Spinal cord (tissue), 10 donors: ENCODE data around the gene SLC28A1. TPM values are rescaled to one million over a fixed set of nuclear protein-coding genes. Genes with fewer than 3 reads are reported as not detected.

ENCODE experiments used
- DNase-seq, 6 donors: peaks; one replicate each; pipeline versions ENCODE4 v3.0.0 to v3.0.0-alpha.2; 2013 to 2015; ENCODE audit warnings: low spot score in 6 of 6, low read depth in 4 of 6
- H3K27ac ChIP-seq: one replicate; pipeline ENCODE4 v1.5.1; 2013; ENCODE audit warnings: low read depth, low read length, control low read depth
- H3K27me3 ChIP-seq: one replicate; pipeline ENCODE4 v1.6.1; 2013; ENCODE audit warnings: low read length; ENCODE audit not compliant: control insufficient read depth, insufficient read depth
- H3K36me3 ChIP-seq: one replicate; pipeline ENCODE4 v1.6.1; 2013; ENCODE audit warnings: low read length; ENCODE audit not compliant: control insufficient read depth, insufficient read depth
- H3K4me1 ChIP-seq: one replicate; pipeline ENCODE4 v1.6.1; 2013; ENCODE audit warnings: low read length; ENCODE audit not compliant: control insufficient read depth, insufficient read depth
- H3K4me3 ChIP-seq: one replicate; pipeline ENCODE4 v1.5.1; 2013; ENCODE audit warnings: low read depth, low read length, control low read depth
- H3K9me3 ChIP-seq: one replicate; pipeline ENCODE4 v1.6.1; 2013; ENCODE audit warnings: low read length; ENCODE audit not compliant: control insufficient read depth, insufficient read depth
- WGBS: methylation state at CpG from one replicate; pipeline ENCODE4 v1.1.5; 2013; ENCODE audit warnings: missing lambda C conversion rate; ENCODE audit not compliant: insufficient coverage; 5-methylcytosine and 5-hydroxymethylcytosine counted together
- polyA plus RNA-seq, 2 donors: library from polyadenylated mRNA; unstranded; fragments of 120-200 nt; gene quantifications; one replicate each; pipeline ENCODE4 v1.2.1, GENCODE V29; 2013; ENCODE audit not compliant: insufficient read length in 2 of 2
- total RNA-seq, 2 donors: library from RNA; depleted of rRNA in 1 of 2; stranded (reverse); fragments of 120-200 nt in 1 of 2; fragments of >200 nt in 1 of 2; gene quantifications; one replicate each; pipeline versions ENCODE4 v1.2.3 to v1.2.4, GENCODE V29; 2013 to 2014
- donor health status: healthy.

SLC28A1 gene
- total and polyA plus RNA-seq, 4 donors: 0.13 to 0.22 (median 0.20) TPM

GRCh38 chr15:84953726-84954125 lies 69.3 kb downstream of the SLC28A1 start:
- no peak overlapping the region for H3K4me3 ChIP-seq
- WGBS: no CpG with 5 or more reads among the region's 1 CpG
- H3K27ac ChIP-seq: no peak overlapping the region

GRCh38 chr15:84955089-84955848 lies 70.8 kb downstream of the SLC28A1 start:
- Histone ChIP-seq H3K27ac (no peak overlapping the region), H3K27me3 (no peaks in the 10 kb centered on the region), H3K36me3 (no peaks in the 10 kb centered on the region), H3K4me1 (peaks cover 9% of the 10 kb centered on the region), H3K4me3 (no peak overlapping the region), H3K9me3 (no peaks in the 10 kb centered on the region)
- 30% methylated on average over 13 of the region's 15 CpGs for WGBS
- peak in 4 of 6 donors; percentile 35 to 85 (median 60) for DNase-seq

More at GRCh38 chr15:84953726-84954125, 69.3 kb downstream of the SLC28A1 start:
- H3K36me3 ChIP-seq: no peaks in the 10 kb centered on the region
- no peak for DNase-seq
- peaks cover 9% of the 10 kb centered on the region for H3K4me1 ChIP-seq
- H3K9me3 ChIP-seq: no peaks in the 10 kb centered on the region
- H3K27me3 ChIP-seq: no peaks in the 10 kb centered on the region

DNA sequence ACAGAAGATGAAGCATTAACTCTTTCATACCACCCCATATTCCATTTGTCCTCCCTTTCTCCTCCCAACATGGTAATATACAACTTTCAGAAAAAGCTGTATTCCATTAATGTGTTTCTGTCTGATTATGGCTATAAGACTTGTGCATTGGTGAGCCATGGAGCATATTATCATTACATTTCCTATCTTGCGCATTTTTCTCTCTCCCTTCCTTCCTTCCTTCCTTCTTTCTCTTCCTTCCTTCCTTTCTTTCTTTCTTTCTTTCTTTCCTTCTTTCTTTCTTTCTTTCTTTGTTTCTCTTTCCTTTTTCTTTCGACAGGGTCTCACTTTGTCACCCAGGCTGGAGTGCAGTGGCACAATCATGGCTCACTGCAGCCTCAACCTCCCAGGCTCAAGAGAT lies 71.7 kb downstream of the SLC28A1 start:
- no peak overlapping the region for H3K27ac ChIP-seq
- H3K36me3 ChIP-seq: no peaks in the 10 kb centered on the region
- no peak for DNase-seq
- 90% methylated on average over 2 of the region's 2 CpGs for WGBS
- H3K9me3 ChIP-seq: no peaks in the 10 kb centered on the region
- no peaks in the 10 kb centered on the region for H3K27me3 ChIP-seq
- no peak overlapping the region for H3K4me3 ChIP-seq
- peaks cover 5% of the 10 kb centered on the region for H3K4me1 ChIP-seq

GRCh38 chr15:84960391-84961113 lies 76.1 kb downstream of the SLC28A1 start:
- H3K4me3 ChIP-seq: no peak overlapping the region
- 87% methylated on average over 11 of the region's 13 CpGs for WGBS
- no peaks in the 10 kb centered on the region for H3K27me3 ChIP-seq
- H3K27ac ChIP-seq: no peak overlapping the region
- H3K4me1 ChIP-seq: peaks cover 2% of the 10 kb centered on the region
- DNase-seq: no peak
- H3K36me3 ChIP-seq: no peaks in the 10 kb centered on the region
- peaks cover 2% of the 10 kb centered on the region for H3K9me3 ChIP-seq

DNA sequence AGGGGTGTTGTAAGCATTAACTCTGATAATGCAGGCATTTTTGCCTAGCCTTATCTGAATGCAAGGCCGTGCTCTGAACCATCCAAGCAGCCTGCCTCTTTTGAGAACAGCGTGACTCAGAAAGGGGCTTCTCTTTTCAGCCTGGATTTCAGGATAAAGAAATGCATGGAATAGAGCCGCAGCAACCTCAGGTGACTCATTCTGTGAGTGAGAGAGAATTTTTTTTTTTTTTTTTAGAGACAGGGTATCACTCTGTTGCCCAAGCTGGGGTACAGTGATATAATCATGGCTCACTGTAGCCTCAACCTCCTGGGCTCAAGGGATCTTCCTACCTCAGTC lies 76.6 kb downstream of the SLC28A1 start:
- peak in 1 of 6 donors; percentile 26 for DNase-seq
- Histone ChIP-seq H3K9me3 (peaks cover 2% of the 10 kb centered on the region), H3K27ac (no peak overlapping the region), H3K4me3 (no peak overlapping the region), H3K36me3 (no peaks in the 10 kb centered on the region), H3K4me1 (no peaks in the 10 kb centered on the region), H3K27me3 (no peaks in the 10 kb centered on the region)
- 56% methylated on average over 2 of the region's 3 CpGs for WGBS

DNA sequence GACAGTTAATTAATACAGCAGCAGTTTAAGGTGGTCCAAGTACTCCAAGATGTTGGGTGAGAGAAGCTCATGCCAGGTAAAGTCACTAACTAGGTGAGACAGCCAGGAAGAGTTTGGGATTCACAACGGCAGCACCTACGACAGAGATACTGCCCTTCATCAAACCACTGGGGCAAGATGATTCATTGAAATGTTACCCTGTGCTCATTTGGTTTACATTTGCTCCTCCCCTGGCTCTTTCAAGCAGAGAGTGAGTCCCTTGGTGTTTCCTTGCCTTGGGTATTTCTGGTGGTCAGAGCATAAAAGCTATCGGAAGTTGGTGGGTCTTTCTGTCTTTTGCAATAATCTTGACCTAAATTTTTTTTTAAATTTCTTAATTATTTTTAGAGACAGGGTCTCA lies 77.2 kb downstream of the SLC28A1 start:
- WGBS: no CpG with 5 or more reads among the region's 3 CpGs
- H3K9me3 ChIP-seq: peaks cover 2% of the 10 kb centered on the region
- H3K36me3 ChIP-seq: no peaks in the 10 kb centered on the region
- no peaks in the 10 kb centered on the region for H3K4me1 ChIP-seq
- H3K4me3 ChIP-seq: no peak overlapping the region
- H3K27me3 ChIP-seq: no peaks in the 10 kb centered on the region
- no peak for DNase-seq
- no peak overlapping the region for H3K27ac ChIP-seq

DNA sequence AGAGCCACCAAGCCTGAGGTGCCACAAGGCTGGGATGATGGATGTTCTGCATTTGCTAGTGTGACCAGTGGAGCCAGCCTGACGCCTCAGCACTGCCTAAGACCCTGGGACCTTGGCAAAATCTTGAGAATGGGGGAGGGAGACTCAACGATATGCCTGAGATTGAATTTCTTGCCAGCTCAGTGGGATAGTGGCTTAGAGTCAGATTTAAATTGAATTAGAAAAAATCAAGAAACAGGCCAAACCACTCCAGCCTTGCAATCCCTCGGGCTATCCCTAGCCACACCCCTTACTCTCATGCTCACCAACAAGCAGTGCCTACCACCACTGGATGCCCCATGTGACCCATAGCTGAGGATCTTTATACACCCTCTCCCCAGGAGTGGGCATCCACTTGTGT lies 78.5 kb downstream of the SLC28A1 start:
- Histone ChIP-seq H3K9me3 (peaks cover 2% of the 10 kb centered on the region), H3K27me3 (no peaks in the 10 kb centered on the region), H3K4me1 (no peaks in the 10 kb centered on the region), H3K36me3 (no peaks in the 10 kb centered on the region), H3K4me3 (no peak overlapping the region), H3K27ac (no peak overlapping the region)
- no peak for DNase-seq
- 83% methylated on average over 2 of the region's 3 CpGs for WGBS

DNA sequence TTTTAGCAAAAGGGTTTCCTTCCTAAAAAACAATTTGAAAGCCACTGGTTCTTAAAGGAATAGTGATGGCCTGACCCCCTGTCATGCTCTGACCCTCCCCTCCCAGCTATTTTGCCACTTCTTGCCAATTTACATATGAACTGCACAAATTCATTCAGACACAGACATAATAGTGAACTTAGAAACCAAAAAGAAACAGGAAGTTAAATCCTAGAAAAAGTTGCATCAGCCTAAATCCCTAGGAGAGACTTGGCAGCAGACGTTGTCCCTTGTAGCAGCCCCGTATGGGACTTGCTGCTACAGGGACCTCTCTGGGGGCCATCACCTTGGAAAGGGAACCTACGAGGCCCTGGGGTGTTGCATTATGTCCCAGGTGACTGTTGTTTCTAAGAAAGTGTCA lies 82.9 kb downstream of the SLC28A1 start:
- no peaks in the 10 kb centered on the region for H3K36me3 ChIP-seq
- H3K4me1 ChIP-seq: peaks cover 8% of the 10 kb centered on the region
- H3K9me3 ChIP-seq: peaks cover 2% of the 10 kb centered on the region
- WGBS: 56% methylated on average over 3 of the region's 3 CpGs
- no peak for DNase-seq
- no peaks in the 10 kb centered on the region for H3K27me3 ChIP-seq
- no peak overlapping the region for H3K4me3 ChIP-seq
- H3K27ac ChIP-seq: no peak overlapping the region

DNA sequence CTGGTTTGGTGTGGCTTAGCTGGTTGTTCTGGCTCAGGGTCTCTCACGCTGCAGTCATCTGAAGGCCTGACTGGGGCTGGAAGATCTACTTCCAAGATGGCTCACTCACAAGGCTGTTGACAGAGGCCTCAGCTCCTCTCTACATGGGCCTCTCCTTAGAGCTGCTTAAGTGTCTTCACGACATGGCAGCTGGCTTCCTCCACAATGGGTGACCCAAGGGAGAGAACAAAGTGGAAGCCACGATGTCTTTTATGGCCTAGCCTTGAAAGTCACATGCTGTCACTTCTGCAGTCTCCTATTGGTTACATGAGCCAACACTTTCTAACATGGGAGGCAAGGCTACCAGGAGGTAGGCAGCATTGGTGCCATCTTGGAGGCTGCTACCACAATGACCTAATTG lies 83.8 kb downstream of the SLC28A1 start:
- DNase-seq: no peak
- H3K4me1 ChIP-seq: peaks cover 8% of the 10 kb centered on the region
- no peak overlapping the region for H3K4me3 ChIP-seq
- peaks cover 2% of the 10 kb centered on the region for H3K9me3 ChIP-seq
- no peaks in the 10 kb centered on the region for H3K36me3 ChIP-seq
- no peaks in the 10 kb centered on the region for H3K27me3 ChIP-seq
- 89% methylated on average over 3 of the region's 3 CpGs for WGBS
- no peak overlapping the region for H3K27ac ChIP-seq

DNA sequence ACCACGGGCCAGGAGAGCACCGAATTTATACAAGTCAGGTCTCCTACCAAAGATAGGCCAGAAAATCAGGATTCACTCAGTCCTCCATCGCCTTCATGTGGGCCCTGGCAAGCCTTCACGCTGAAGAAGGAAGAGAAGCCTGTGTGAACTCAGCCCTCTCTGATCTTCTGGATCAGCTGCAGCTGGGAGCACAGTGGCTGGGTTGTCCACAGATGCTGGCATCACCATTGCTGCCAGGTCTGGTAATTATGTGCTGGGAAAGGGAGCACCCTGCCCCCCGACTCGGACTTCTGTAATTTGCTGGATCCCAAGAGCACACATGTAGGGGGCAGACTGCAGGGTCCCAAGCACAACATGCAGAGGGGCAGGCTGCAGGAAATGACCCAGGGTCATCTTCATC lies 84.8 kb downstream of the SLC28A1 start:
- DNase-seq: no peak

More for the DNA sequence above, 84.8 kb downstream of the SLC28A1 start:
- 84% methylated on average over 6 of the region's 6 CpGs for WGBS
- Histone ChIP-seq H3K27ac (no peak overlapping the region), H3K36me3 (no peaks in the 10 kb centered on the region), H3K9me3 (peaks cover 2% of the 10 kb centered on the region), H3K4me1 (peaks cover 13% of the 10 kb centered on the region), H3K4me3 (no peak overlapping the region), H3K27me3 (no peaks in the 10 kb centered on the region)
